Measurements from ENCODE around the gene APOF.

The APOF gene

DNA sequence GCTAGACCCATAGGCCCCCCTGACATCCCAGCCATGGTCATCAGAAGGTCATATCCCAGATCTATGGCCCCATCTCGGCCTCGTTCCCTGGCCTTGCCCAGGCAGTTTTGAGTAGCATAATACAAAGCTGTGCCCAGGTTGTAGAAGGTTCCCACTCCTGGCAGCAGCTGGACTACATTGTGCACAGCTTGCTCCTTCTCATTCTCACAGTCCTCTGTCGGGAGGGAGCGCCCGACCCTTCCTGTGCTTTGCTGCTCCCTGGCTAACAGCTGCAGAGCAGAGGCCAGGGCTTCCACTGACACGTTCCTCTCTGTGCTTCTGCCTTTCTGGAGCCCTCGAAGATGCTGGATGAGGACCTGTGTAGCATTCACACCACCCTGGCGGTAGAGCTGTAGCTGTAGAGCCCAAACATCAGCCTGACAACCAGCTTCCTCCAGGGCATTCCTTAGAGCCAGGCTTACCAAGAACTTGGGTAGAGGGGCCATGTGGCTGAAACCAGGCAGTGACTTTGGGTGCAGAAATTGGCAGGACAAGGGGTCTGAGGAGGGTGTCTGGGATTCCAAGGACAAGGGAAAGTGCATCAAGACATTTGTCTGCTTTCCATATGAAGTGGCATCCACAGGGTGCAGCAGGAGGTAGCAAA lies 1.0 kb downstream of the APOF start:
- Histone ChIP-seq H3K36me3 (ENCODE audit: control insufficient read depth, insufficient read depth, low read length) (no peaks in the 10 kb centered on the region), H3K79me2 (no peaks in the 10 kb centered on the region), H3K27ac (peak overlapping the region; percentile 92), H3K9ac (no peak overlapping the region), H3K4me2 (ENCODE audit: low read length) (no peak overlapping the region), H3K4me1 (peaks cover 3% of the 10 kb centered on the region), H3K4me3 (ENCODE audit: low read depth, low read length) (no peak overlapping the region), H2AFZ (peak overlapping the region; percentile 92), H3K27me3 (ENCODE audit: control insufficient read depth, insufficient read depth, low read length) (no peaks in the 10 kb centered on the region), H3K9me3 (ENCODE audit: control insufficient read depth, low read length) (no peaks in the 10 kb centered on the region)
- TF ChIP-seq, protein P1, sequence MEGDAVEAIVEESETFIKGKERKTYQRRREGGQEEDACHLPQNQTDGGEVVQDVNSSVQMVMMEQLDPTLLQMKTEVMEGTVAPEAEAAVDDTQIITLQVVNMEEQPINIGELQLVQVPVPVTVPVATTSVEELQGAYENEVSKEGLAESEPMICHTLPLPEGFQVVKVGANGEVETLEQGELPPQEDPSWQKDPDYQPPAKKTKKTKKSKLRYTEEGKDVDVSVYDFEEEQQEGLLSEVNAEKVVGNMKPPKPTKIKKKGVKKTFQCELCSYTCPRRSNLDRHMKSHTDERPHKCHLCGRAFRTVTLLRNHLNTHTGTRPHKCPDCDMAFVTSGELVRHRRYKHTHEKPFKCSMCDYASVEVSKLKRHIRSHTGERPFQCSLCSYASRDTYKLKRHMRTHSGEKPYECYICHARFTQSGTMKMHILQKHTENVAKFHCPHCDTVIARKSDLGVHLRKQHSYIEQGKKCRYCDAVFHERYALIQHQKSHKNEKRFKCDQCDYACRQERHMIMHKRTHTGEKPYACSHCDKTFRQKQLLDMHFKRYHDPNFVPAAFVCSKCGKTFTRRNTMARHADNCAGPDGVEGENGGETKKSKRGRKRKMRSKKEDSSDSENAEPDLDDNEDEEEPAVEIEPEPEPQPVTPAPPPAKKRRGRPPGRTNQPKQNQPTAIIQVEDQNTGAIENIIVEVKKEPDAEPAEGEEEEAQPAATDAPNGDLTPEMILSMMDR (IDR thresholded peaks at IDR 0.05): no peak

DNA sequence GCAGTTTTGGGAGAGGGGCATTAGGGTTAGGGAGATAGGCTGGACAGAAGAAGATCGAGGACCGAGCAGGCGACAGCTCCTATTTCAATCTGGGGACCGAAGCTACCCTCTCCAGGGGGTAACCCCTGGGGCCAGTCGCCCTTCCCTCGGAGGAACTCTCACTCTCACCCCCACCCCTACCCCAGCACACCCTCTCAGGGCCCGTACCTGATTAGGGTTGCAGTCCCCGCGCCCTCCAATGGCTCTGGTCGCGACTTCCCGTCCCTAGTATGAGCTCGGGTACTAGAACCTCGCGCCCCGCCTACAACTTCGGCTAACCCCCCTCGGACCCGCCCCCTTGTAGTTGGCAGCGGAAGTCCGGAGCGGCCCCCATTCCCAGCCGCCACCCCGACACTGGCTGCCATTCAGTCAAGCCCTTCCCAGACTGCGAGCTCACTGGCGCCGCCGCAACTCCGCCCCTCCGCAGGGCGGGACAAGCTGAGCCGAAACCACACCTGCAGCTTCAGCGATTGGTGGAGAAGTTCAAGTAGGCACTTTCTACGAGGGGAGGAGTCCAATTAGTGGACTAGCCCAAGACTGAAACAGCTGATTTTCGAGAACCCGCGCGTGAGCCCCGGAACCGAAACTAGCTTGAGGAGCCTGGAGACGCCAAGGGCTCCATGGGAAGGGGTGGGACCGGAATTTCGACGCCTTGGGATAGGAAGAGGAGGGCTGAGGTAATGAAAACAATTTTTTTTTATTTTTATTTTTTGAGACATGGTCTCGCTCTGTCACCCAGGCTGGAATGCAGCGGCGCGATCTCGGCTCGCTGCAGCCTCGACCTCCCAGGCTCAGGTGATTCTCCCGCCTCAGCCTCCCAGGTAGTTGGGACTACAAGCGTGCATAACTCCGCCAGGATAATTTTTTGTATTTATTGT lies 2.5 kb downstream of the APOF start, which contains the start of gene STAT2:
Gene STAT2 (minus strand): TSS at position 257 of the 917 bp plus-strand sequence. CDS start 3,536 bp downstream, outside the sequence.
- Histone ChIP-seq H3K27ac (peak within 1 kb of the TSS; percentile 92), H3K9me3 (ENCODE audit: control insufficient read depth, low read length) (no peaks in the 10 kb centered on the region), H3K36me3 (ENCODE audit: control insufficient read depth, insufficient read depth, low read length) (no peaks in the 10 kb centered on the region), H3K27me3 (ENCODE audit: control insufficient read depth, insufficient read depth, low read length) (no peaks in the 10 kb centered on the region), H3K9ac (peak within 1 kb of the TSS; percentile 51), H2AFZ (peak within 1 kb of the TSS; percentile 92), H3K79me2 (no peaks in the 10 kb centered on the region), H3K4me1 (peaks cover 3% of the 10 kb centered on the region), H3K4me3 (ENCODE audit: low read depth, low read length) (peak within 1 kb of the TSS; percentile 96), H3K4me2 (ENCODE audit: low read length) (peak within 1 kb of the TSS; percentile 93)
- TF ChIP-seq, protein P1 (IDR thresholded peaks at IDR 0.05): no peak

DNA sequence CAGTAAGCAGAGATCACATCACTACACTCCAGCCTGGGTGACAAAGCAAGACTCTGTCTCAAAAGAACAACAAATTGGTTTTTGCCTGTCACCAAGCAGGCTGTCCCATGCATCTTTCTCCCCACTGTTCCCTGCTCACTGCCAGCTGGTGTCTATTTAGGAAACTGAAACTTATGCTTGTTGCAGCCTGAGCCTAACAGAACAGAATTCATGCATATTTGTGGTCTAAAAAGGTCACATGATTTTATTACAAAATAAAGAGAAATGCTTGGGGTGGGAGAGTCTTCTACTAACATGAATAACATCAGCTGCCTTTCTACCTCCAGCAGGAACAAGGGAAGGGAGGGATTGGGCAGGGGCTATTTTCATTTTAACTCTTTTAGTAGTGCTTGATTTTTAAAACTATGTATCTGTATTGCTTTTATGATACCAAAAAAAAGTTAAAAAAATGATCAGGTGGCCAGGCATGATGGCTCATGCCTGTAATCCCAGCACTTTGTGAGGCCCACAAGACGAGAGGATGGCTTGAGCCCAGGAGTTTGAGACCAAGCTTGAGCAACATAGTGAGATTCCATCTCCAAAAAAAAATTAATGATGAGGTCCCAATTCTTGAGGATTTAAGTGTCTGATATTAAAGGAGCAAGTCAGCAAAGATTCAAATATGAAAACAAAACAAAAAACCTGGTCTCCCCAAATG lies 3.7 kb downstream of the APOF start:
- peak overlapping the region; percentile 93 for H3K4me2 ChIP-seq (ENCODE audit: low read length)
- H3K9ac ChIP-seq: peak overlapping the region; percentile 49
- H3K27ac ChIP-seq: peak overlapping the region; percentile 75
- no peaks in the 10 kb centered on the region for H3K9me3 ChIP-seq (ENCODE audit: control insufficient read depth, low read length)
- TF ChIP-seq, protein P1 (IDR thresholded peaks at IDR 0.05): no peak
- H2AFZ ChIP-seq: peak overlapping the region; percentile 71
- H3K4me3 ChIP-seq (ENCODE audit: low read depth, low read length): peak overlapping the region; percentile 96
- peaks cover 3% of the 10 kb centered on the region for H3K4me1 ChIP-seq
- H3K36me3 ChIP-seq (ENCODE audit: control insufficient read depth, insufficient read depth, low read length): no peaks in the 10 kb centered on the region
- H3K79me2 ChIP-seq: no peaks in the 10 kb centered on the region
- no peaks in the 10 kb centered on the region for H3K27me3 ChIP-seq (ENCODE audit: control insufficient read depth, insufficient read depth, low read length)

DNA sequence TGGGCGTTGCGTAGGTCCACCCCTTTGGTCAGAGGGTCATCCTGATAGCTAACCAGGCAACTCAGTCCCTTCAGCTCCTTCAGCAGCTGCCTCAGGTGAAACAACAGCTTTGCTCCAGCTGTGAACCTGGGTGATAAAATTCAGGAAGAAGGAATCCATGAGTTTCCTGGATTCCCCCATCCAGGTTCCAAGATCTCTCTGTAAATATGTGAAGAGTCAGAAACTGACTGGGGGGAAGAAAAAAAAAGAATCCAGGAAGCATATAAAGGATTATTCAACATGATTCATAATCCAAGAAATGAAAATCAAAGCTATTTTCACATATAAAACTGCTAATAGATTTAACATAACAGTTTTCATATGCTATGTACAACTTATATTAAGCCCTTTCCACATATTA lies 11.3 kb downstream of the APOF start:
- no peaks in the 10 kb centered on the region for H3K27me3 ChIP-seq (ENCODE audit: control insufficient read depth, insufficient read depth, low read length)
- H3K4me2 ChIP-seq (ENCODE audit: low read length): no peak overlapping the region
- no peaks in the 10 kb centered on the region for H3K9me3 ChIP-seq (ENCODE audit: control insufficient read depth, low read length)
- H2AFZ ChIP-seq: no peak overlapping the region
- TF ChIP-seq, protein P1 (IDR thresholded peaks at IDR 0.05): no peak
- no peak overlapping the region for H3K4me3 ChIP-seq (ENCODE audit: low read depth, low read length)
- no peak overlapping the region for H3K9ac ChIP-seq
- no peaks in the 10 kb centered on the region for H3K4me1 ChIP-seq
- no peak overlapping the region for H3K27ac ChIP-seq
- no peaks in the 10 kb centered on the region for H3K79me2 ChIP-seq
- H3K36me3 ChIP-seq (ENCODE audit: control insufficient read depth, insufficient read depth, low read length): no peaks in the 10 kb centered on the region
